GM19452 (cell line): Measurements from ENCODE around the gene ZFP36L1.
"Not testable (repeated sequence)": the region's sequence is repeated elsewhere in the genome, so short reads cannot be mapped to it uniquely, and the experiment has no call there.

ENCODE experiments used
- ATAC-seq: cut with Tn5 transposase; IDR thresholded peaks from one replicate; pipeline ENCODE4 v1.9.1; 2021; ENCODE audit not compliant: unreplicated experiment

Gene ZFP36L1

GRCh38 chr14:68766299-68767247 is 26.3 kb downstream of the ZFP36L1 start:
- ATAC-seq: no peak

DNA sequence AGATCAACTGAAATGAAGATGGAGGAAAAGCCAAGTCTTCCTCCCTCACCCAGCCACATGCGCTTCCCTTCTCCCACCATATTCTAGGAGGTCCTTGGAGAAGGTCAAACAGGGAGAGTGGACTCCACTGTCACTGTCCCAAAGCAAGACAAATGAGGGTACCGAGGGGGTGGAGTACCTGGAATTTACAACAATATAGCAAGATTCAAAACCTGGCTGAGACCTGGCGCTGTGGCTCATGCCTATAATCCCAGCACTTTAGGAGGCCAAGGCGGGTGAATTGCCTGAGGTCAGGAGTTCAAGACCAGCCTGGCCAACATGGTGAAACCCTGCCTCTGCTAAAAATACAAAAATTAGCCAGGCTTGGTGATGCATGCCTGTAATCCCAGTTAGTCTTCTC is 29.0 kb downstream of the ZFP36L1 start:
- not testable (repeated sequence) for ATAC-seq

DNA sequence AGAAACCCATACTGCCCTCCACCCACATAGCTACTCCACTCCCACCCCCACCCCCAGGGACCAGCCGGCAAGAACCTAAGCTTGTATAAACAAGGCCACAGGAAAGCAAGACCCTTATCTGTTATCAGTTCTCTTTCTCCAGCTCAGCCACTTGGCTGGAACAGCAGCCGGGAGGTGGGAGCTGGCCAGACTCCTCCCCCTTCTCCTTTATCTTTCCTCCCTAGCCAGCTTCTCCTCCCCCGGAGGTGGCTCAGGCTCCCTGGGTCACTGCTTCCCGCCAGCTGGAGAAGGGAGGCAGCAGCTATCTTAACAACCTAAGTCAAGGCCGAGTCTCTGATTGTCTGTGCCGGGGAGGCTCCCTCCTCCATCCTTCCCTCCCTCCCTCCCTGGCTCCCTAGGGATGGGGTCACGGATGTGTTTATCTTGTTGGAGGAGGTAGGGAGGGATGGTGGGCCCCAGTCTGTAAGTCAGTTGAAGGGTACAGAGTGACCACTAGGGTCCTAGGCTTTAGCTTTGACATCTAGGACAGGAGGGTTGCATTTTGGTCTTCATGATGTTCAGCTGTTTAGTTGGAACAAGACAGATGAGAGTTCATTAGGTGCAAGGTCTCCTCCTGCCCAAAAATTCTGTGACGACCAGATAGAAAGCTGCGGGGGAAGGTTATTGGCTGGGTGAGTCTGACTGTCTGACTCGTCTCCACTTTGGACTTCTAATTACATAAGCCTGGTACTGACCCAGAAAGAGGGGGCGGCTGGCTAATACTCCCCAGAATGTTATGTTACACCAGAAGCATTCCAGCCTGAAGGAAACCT is 29.7 kb downstream of the ZFP36L1 start:
- no peak for ATAC-seq

- no peak for ATAC-seq
These were observed 31.5 kb downstream of the ZFP36L1 start for GRCh38 chr14:68761391-68761790.

- no peak for ATAC-seq
These were observed 32.1 kb downstream of the ZFP36L1 start for GRCh38 chr14:68760761-68761160.

- no peak for ATAC-seq
These were observed 32.9 kb downstream of the ZFP36L1 start for GRCh38 chr14:68759937-68760336.

DNA sequence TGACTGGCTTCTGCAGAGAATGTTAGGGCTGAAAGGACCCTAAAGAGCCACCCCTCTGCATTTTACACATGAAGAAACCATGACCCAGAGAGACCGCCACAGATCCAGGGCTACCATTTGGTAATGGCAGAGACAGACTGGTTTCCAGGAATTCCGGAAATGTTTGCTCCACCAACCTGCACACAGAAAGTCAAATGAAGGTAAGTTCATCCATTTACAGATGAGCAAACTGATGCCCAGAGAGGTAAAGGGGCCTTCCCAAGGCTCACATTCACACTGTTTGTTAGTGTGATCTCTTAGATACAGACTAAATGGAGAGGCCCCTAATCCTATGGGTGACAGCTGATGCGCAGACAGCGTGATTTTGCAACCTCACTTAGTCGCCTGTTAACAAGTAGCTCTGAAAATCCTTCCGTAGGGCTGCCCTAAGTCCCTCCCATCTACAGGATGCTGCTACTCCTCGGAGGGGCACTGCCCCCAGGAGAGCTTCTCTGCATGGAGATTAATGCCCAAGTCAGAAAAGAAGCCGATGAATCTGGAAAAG is 33.8 kb downstream of the ZFP36L1 start:
- ATAC-seq: no peak

- ATAC-seq: no peak
These were observed 34.6 kb downstream of the ZFP36L1 start for GRCh38 chr14:68758301-68758700.

GRCh38 chr14:68757618-68758081 is 35.2 kb downstream of the ZFP36L1 start:
- ATAC-seq: no peak

DNA sequence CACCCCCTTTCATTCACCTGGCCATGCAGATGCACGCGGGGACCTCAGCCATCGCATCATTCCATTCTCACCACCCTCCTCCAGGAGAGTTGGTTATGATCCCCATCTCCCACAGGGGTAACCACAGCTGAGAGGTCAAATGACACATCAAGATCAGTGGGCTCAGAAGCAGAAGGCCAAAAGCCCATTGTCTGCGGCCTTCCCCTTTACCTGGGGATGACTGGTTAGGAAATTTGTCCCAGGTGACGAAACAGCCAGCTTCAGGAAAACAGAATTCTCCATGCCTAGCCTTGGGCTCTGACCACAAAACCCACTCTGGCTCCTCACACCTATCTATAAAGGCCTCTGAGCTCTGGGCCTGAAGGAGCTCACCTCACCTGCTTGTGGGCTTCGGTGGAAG is 36.1 kb downstream of the ZFP36L1 start:
- no peak for ATAC-seq

GRCh38 chr14:68756000-68756481 is 36.8 kb downstream of the ZFP36L1 start:
- no peak for ATAC-seq

DNA sequence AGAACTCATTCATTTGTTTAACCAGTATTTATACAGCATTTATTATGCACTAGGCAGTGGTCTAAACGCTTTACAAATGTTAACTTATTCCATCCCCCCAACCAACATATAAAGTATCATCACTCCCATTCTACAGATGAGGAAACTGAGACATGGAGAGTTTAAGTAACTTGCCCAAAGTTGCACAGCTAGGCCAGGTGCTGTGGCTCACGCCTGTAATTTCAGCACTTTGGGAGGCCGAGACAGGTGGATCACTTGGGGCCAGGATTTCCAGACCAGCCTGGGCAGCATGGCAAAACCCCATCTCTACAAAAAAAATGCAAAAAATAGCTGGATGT is 37.9 kb downstream of the ZFP36L1 start:
- ATAC-seq: no peak

DNA sequence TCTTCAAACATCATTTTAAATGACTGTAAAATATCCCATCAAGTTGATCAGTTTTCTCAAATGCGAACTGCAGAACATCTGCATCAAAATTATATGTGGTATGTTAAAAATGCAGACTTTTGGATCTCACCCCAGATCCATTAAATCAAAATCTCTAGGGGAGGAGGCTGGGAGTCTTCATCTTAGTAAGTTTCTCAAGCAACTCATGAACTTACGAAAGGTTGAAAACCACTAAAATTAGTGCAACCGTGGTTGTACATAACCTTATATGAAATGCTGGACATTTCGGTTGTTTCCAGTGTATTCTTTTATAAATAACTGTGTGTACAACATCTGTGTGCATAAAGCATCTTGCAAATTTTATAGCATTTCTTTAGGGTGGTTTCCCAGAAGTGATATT is 39.2 kb downstream of the ZFP36L1 start:
- no peak for ATAC-seq

DNA sequence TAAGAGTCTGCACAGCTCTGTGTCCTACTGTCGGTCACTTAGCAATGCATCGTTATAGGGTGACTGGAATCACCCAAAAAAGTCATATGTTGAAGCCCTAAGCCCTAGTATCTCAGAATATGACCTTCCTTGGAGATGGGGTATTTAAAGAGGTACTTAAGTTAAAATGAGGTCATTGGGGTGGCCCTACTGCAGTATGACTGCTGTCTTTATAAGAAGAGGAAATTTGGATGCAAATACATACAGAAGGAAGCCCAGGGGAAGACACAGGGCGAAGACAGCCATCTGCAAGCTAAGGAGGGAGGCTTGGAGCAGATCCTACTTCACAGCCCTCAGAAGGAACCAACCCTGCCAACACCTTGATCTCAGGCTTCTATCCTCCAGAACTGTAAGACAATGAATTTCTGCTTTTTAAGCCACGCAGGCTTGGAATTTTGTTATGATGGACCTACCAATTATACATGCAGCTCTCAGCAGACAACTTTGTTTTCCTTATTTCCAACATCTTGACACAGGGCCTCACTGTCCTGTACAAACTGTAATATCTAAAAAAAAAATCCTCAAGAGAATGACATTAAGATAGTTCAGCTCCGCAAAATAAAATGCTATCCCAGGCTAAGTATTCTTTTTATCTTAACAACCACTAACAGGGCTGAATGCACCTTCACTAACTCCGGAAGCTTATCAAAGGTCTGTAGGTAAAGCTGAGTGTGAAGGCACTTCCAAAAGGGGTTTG is 40.4 kb downstream of the ZFP36L1 start:
- no peak for ATAC-seq

- no peak for ATAC-seq
These were observed 43.1 kb downstream of the ZFP36L1 start for GRCh38 chr14:68749487-68750475.

DNA sequence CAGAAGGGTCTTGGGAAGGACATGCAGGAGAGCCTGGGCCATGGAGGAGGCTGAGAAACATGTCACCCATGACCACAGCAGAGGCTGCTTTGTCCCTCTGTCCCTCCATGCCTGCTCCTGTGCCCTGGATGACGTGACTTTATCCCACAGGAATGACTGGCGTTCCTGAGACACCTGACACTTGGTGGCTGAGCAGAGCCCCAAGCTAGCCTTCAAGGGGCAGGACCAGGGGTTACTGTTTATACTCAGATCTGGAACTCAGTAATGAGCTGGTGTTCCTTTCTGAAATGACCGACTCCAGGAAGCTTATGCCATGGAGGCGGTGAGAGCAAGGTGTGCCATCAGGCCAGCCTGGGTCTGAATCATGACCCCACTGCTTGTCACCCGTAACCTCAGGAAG is 44.2 kb downstream of the ZFP36L1 start:
- no peak for ATAC-seq

DNA sequence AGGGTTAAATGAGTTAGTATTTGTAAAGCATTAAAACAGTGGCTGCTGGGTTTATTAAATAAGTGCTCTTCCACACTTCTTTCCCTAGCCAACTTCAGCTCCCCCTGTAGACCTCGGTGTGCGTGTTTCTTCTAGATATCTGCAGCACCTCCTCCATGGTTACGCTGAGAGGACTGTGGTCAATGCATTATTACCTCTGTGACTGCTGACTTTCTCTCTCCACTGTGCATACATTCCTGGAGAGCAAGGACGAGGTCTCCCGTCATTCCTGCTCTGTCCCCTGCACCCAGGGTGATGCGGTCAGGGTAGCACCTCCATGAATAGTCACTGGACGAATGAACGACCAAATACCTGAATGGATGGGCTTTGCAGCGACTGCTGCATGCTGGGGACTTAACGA is 44.6 kb downstream of the ZFP36L1 start:
- no peak for ATAC-seq

DNA sequence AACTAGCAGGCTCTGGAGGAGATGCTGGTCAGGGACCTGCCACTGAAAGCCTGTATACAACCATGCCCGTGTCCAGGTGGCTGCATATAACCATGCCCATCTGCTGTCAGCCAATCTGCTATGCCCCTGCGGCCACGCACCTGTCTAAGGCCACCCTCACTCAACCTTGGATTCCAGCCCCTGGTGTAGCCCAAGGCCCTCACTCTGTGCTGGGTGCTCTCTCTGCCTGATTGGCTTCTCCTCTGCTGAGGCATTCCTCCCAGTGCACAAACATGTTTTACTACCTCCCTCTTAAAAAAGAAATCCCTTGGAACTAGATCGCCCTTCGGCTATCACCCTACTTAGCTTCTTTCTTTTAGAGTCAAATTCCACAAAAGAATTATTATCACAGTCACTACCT is 45.5 kb downstream of the ZFP36L1 start:
- no peak for ATAC-seq

DNA sequence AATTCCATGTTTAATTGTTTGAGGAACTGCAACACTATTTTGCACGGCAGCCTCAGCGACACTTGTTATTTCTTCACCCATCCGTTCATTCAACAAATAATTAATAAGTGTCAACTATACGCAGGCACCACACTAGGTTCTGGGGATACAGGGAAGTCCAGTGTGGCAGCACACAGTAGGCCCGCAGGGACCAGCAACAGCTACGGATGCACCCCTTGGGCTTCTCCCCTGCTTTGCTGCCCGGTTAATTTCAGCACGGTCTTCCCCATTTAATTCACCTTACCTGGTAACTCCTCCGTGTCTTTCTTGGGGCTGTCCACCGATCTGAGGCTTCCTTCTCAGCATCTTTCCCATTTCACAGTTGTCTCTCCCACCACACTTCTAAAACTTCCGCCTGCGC is 48.3 kb downstream of the ZFP36L1 start:
- no peak for ATAC-seq
